ENCODE results near the gene ZNF91.

Gene ZNF91

GRCh38 chr19:23415034-23415433 is 19.8 kb upstream of the ZNF91 start:
- Histone ChIP-seq H3K27ac (replicated peaks) (no peak overlapping the region), H3K27me3 (ENCODE audit: insufficient read depth, poor library complexity, severe bottlenecking) (no peaks in the 10 kb centered on the region), H3K4me3 (replicated peaks; ENCODE audit: insufficient read depth, low read length) (no peak overlapping the region)
- TF ChIP-seq REST (IDR thresholded peaks at IDR 0.05; ENCODE audit: insufficient replicate concordance, low read depth): no peak
- no peak for TF ChIP-seq CTCF (IDR thresholded peaks at IDR 0.05; ENCODE audit: insufficient read depth, low read length)
- TF ChIP-seq GABPA (IDR thresholded peaks at IDR 0.05; ENCODE audit: low read depth): no peak
- DNase-seq (ENCODE audit: low read depth in 1 of 2, low spot score in 1 of 2): no peak

- no peak overlapping the region for H3K4me3 ChIP-seq (replicated peaks; ENCODE audit: insufficient read depth, low read length)
- H3K27me3 ChIP-seq (ENCODE audit: insufficient read depth, poor library complexity, severe bottlenecking): no peaks in the 10 kb centered on the region
- DNase-seq (ENCODE audit: low read depth in 1 of 2, low spot score in 1 of 2): no peak
- H3K27ac ChIP-seq (replicated peaks): no peak overlapping the region
- no peak for TF ChIP-seq GABPA (IDR thresholded peaks at IDR 0.05; ENCODE audit: low read depth)
- TF ChIP-seq POLR2AphosphoS5 (IDR thresholded peaks at IDR 0.05; ENCODE audit: low read depth): no peak
- TF ChIP-seq REST (IDR thresholded peaks at IDR 0.05; ENCODE audit: insufficient replicate concordance, low read depth): no peak
- TF ChIP-seq SPI1 (IDR thresholded peaks at IDR 0.05; ENCODE audit: borderline replicate concordance, low read depth): no peak
- no peak for TF ChIP-seq CTCF (IDR thresholded peaks at IDR 0.05; ENCODE audit: insufficient read depth, low read length)
These were observed 14.9 kb upstream of the ZNF91 start for GRCh38 chr19:23410155-23410554.

- Histone ChIP-seq H3K27ac (replicated peaks) (no peak overlapping the region), H3K27me3 (ENCODE audit: insufficient read depth, poor library complexity, severe bottlenecking) (no peaks in the 10 kb centered on the region), H3K4me3 (replicated peaks; ENCODE audit: insufficient read depth, low read length) (no peak overlapping the region)
- DNase-seq (ENCODE audit: low read depth in 1 of 2, low spot score in 1 of 2): no peak
- no peak for TF ChIP-seq GABPA (IDR thresholded peaks at IDR 0.05; ENCODE audit: low read depth)
- TF ChIP-seq POLR2AphosphoS5 (IDR thresholded peaks at IDR 0.05; ENCODE audit: low read depth): no peak
- TF ChIP-seq CTCF (IDR thresholded peaks at IDR 0.05; ENCODE audit: insufficient read depth, low read length): no peak
- TF ChIP-seq SPI1 (IDR thresholded peaks at IDR 0.05; ENCODE audit: borderline replicate concordance, low read depth): no peak
- TF ChIP-seq REST (IDR thresholded peaks at IDR 0.05; ENCODE audit: insufficient replicate concordance, low read depth): no peak
These were observed 14.2 kb upstream of the ZNF91 start for GRCh38 chr19:23409392-23410048.
